Epidermal melanocyte (primary cell): ENCODE data around the gene PGAP2.
"Not testable (repeated sequence)": the region's sequence is repeated elsewhere in the genome, so short reads cannot be mapped to it uniquely, and the experiment has no call there.

Experiments
- DNase-seq: peaks from one replicate; pipeline ENCODE4 v3.0.0; 2011; ENCODE audit warnings: low spot score; ENCODE audit not compliant: insufficient read length

PGAP2 gene

GRCh38 chr11:3854977-3855807 is 46.8 kb downstream of the PGAP2 start, which contains the start of gene STIM1:
Gene STIM1 (plus strand): TSS chr11:3855664. CDS start chr11:3856271, 607 bp downstream.
- peak; percentile 78 for DNase-seq

GRCh38 chr11:3855808-3856491 is 47.6 kb downstream of the PGAP2 start:
- no peak for DNase-seq

- DNase-seq: no peak
These were observed 48.6 kb downstream of the PGAP2 start for GRCh38 chr11:3856856-3857553.

GRCh38 chr11:3857628-3858027 is 49.3 kb downstream of the PGAP2 start:
- no peak for DNase-seq

GRCh38 chr11:3859373-3859881 is 51.1 kb downstream of the PGAP2 start:
- DNase-seq: no peak

- no peak for DNase-seq
These were observed 52.0 kb downstream of the PGAP2 start for GRCh38 chr11:3860375-3860774.

- DNase-seq: not testable (repeated sequence)
These were observed 52.6 kb downstream of the PGAP2 start for GRCh38 chr11:3860898-3861393.

- DNase-seq: no peak
These were observed 53.3 kb downstream of the PGAP2 start for GRCh38 chr11:3861683-3862082.

- no peak for DNase-seq
These were observed 57.2 kb downstream of the PGAP2 start for GRCh38 chr11:3865388-3866193.

GRCh38 chr11:3866206-3866605 is 57.8 kb downstream of the PGAP2 start:
- DNase-seq: no peak

GRCh38 chr11:3866836-3867208 is 58.5 kb downstream of the PGAP2 start:
- no peak for DNase-seq

GRCh38 chr11:3867209-3868091 is 59.1 kb downstream of the PGAP2 start:
- DNase-seq: no peak

- DNase-seq: no peak
These were observed 65.5 kb downstream of the PGAP2 start for GRCh38 chr11:3873712-3874349.
